Uterus (tissue), 4 donors: ENCODE measurements around the gene RAB29. TPM values are rescaled to one million over a fixed set of nuclear protein-coding genes. Genes with fewer than 3 reads are reported as not detected.

Experiments
- DNase-seq, 2 donors: peaks; one replicate each; pipeline ENCODE4 v3.0.0-alpha.2; 2019 to 2020
- H3K27ac ChIP-seq, 2 donors: fragments of 200-600 bp; sonication (generic); 1 replicate in 1 of 2; 2 replicates in 1 of 2; pipeline ENCODE4 v1.5.1; 2016 to 2018
- H3K27me3 ChIP-seq, 2 donors: fragments of 200-600 bp; sonication (generic); one replicate each; pipeline ENCODE4 v1.5.1; 2018 to 2019; ENCODE audit warnings: control low read depth in 1 of 2
- H3K36me3 ChIP-seq, 2 donors: fragments of 200-600 bp; sonication (generic); one replicate each; pipeline ENCODE4 v1.5.1; 2019; ENCODE audit warnings: control low read depth in 1 of 2
- H3K4me1 ChIP-seq, 2 donors: fragments of 200-600 bp; sonication (generic); one replicate each; pipeline ENCODE4 v1.5.1; 2018 to 2019; ENCODE audit warnings: control low read depth in 1 of 2
- H3K4me3 ChIP-seq, 2 donors: fragments of 200-600 bp; sonication (generic); 1 replicate in 1 of 2; 2 replicates in 1 of 2; pipeline ENCODE4 v1.5.1; 2018 to 2019; ENCODE audit warnings: mild to moderate bottlenecking in 1 of 2
- H3K9me3 ChIP-seq, 2 donors: fragments of 200-600 bp; sonication (generic); one replicate each; pipeline ENCODE4 v1.5.1; 2019; ENCODE audit warnings: control low read depth in 1 of 2
- POLR2A ChIP-seq, 2 donors: fragments of 450-650 bp; IDR thresholded peaks; one replicate each; pipeline ENCODE4 v1.6.1; 2016; ENCODE audit warnings: antibody characterized with exemption in 2 of 2, mild to moderate bottlenecking in 1 of 2, moderate library complexity in 1 of 2
- intact Hi-C: fragments of 100-400 bp; cut with DNase I; formaldehyde crosslinking; loops from one replicate; pipeline ENCODE4 v1.15.1; 2023; ENCODE audit warnings: low total_unique reads
- total RNA-seq, 4 donors: library from RNA; depleted of rRNA in 3 of 4; stranded (reverse); fragments of >200 nt in 3 of 4; gene quantifications; one replicate each; pipeline versions ENCODE4 v1.1.0 to v1.2.4, GENCODE V29; 2014 to 2023
- TF ChIP-seq, protein P1 (sequence below), 4 experiments: fragments of 200-600 bp in 2 of 4; fragments of 450-650 bp in 2 of 4; sonication (generic) in 2 of 4; IDR thresholded peaks; one replicate each; pipeline ENCODE4 v1.5.1; 2016 to 2019; ENCODE audit warnings: antibody characterized with exemption in 4 of 4, mild to moderate bottlenecking in 2 of 4, moderate library complexity in 1 of 4
- donor health status: DM: yes; HTN: yes; CAD: no.

The RAB29 gene
- total RNA-seq, 4 donors from 2014 or later, result 6.8 to 27.9 (median 12.1) TPM

DNA sequence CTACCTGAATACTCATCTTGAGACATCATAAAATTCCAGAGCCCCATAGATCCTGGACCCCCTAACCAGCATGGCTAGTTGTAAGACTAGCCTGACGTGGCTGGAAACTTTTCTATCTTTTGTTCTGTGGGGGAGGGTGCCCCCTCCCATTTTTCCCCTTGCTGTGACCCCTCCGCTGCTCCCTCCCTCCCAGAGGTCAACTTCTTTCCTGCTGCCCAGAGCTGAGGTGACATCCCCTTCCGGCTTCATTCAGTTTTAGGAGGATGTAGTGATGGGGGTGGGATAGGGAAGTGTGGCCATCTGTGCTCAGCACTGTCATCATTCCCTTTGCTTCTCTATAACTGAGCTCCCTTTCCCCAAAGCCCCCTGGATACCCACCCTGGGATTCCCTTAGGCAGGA is 42.1 kb upstream of the RAB29 start:
- Histone ChIP-seq H3K27ac (no peak overlapping the region), H3K4me3 (no peak overlapping the region), H3K4me1 (no peaks in the 10 kb centered on the region), H3K9me3 (no peaks in the 10 kb centered on the region), H3K36me3 (no peaks in the 10 kb centered on the region), H3K27me3 (no peaks in the 10 kb centered on the region)
- intact Hi-C loops, result no loop called here
- DNase-seq, result no peak
- no peak for TF ChIP-seq POLR2A (IDR thresholded peaks at IDR 0.05)
- TF ChIP-seq, protein P1, sequence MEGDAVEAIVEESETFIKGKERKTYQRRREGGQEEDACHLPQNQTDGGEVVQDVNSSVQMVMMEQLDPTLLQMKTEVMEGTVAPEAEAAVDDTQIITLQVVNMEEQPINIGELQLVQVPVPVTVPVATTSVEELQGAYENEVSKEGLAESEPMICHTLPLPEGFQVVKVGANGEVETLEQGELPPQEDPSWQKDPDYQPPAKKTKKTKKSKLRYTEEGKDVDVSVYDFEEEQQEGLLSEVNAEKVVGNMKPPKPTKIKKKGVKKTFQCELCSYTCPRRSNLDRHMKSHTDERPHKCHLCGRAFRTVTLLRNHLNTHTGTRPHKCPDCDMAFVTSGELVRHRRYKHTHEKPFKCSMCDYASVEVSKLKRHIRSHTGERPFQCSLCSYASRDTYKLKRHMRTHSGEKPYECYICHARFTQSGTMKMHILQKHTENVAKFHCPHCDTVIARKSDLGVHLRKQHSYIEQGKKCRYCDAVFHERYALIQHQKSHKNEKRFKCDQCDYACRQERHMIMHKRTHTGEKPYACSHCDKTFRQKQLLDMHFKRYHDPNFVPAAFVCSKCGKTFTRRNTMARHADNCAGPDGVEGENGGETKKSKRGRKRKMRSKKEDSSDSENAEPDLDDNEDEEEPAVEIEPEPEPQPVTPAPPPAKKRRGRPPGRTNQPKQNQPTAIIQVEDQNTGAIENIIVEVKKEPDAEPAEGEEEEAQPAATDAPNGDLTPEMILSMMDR (IDR thresholded peaks at IDR 0.05), result no peak

DNA sequence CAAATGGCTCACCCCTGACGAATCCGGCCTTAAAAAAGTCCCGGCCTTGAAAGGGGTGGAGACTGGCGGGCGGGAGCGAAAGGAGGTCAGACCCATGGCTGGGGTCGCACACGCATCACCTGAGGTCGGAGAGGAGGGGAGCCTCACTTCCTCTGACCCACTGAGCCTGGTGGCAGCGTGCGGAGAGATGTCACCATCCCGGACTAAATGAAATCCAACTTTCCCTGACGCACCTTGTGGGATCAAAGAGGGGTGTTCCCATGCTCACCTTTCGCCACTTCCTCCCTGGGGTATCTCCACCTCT is 38.4 kb upstream of the RAB29 start:
- H3K36me3 ChIP-seq, result no peaks in the 10 kb centered on the region
- DNase-seq, result no peak
- no peaks in the 10 kb centered on the region for H3K27me3 ChIP-seq
- peak overlapping the region; percentile 76 to 96 for H3K4me3 ChIP-seq
- no peaks in the 10 kb centered on the region for H3K9me3 ChIP-seq
- peak overlapping the region; percentile 94 to 95 for H3K27ac ChIP-seq
- H3K4me1 ChIP-seq, result peaks cover 6 to 17% of the 10 kb centered on the region in 2 donors
- TF ChIP-seq, protein P1 (IDR thresholded peaks at IDR 0.05), result no peak
- no peak for TF ChIP-seq POLR2A (IDR thresholded peaks at IDR 0.05)
- intact Hi-C loops, result no loop called here

GRCh38 chr1:205812878-205813754 is 37.8 kb upstream of the RAB29 start, which contains the start of gene SLC41A1:
Gene SLC41A1 (minus strand): TSS chr1:205813198. CDS start chr1:205810441, 2,757 bp downstream.
- H3K36me3 ChIP-seq, result no peaks in the 10 kb centered on the region
- TF ChIP-seq, protein P1 (IDR thresholded peaks at IDR 0.05), result no peak
- TF ChIP-seq POLR2A (IDR thresholded peaks at IDR 0.05), result peak; percentile 81 to 82
- peak within 1 kb of the TSS; percentile 76 to 96 for H3K4me3 ChIP-seq
- intact Hi-C loops, result no loop called here
- H3K9me3 ChIP-seq, result no peaks in the 10 kb centered on the region
- H3K27me3 ChIP-seq, result no peaks in the 10 kb centered on the region
- peak; percentile 94 to 95 for DNase-seq
- peaks cover 6 to 20% of the 10 kb centered on the region in 2 donors for H3K4me1 ChIP-seq
- peak within 1 kb of the TSS; percentile 94 to 95 for H3K27ac ChIP-seq

GRCh38 chr1:205812271-205812877 is 37.1 kb upstream of the RAB29 start:
- intact Hi-C loops, result no loop called here
- DNase-seq, result peak; percentile 39 to 44
- peaks cover 6 to 20% of the 10 kb centered on the region in 2 donors for H3K4me1 ChIP-seq

More at GRCh38 chr1:205812271-205812877, 37.1 kb upstream of the RAB29 start:
- Histone ChIP-seq H3K4me3 (peak overlapping the region; percentile 76 to 96), H3K36me3 (no peaks in the 10 kb centered on the region), H3K27me3 (no peaks in the 10 kb centered on the region), H3K9me3 (no peaks in the 10 kb centered on the region), H3K27ac (peak overlapping the region; percentile 94 to 95)
- TF ChIP-seq POLR2A (IDR thresholded peaks at IDR 0.05), result no peak
- TF ChIP-seq, protein P1 (IDR thresholded peaks at IDR 0.05), result no peak
